Activated naive CD8-positive, alpha-beta T cell treated with anti-CD3 and anti-CD28 coated beads, Interleukin-2, amount 10 ng/mL, durations not matched to agents 7 days and 5 days (primary cell): Measurements from ENCODE around the gene SPTBN1. TPM values are rescaled to one million over a fixed set of nuclear protein-coding genes. Genes with fewer than 3 reads are reported as not detected.

Source experiments
- ATAC-seq: fragments of 150-1000 bp; cut with Tn5 transposase; one replicate; pipeline ENCODE4 v1.10.0; 2021; ENCODE audit warnings: low read depth, moderate library complexity
- POLR2A ChIA-PET: fragments of 350-600 bp; sonication (Branson Sonifier 250); formaldehyde crosslinking; loops from one replicate; lab custom pipeline; 2021; ENCODE audit warnings: antibody characterized with exemption; lab: Charles Lee
- DNase-seq: peaks from one replicate; pipeline ENCODE4 v3.0.0; 2021
- H3K27ac Mint-ChIP-seq: one replicate; pipeline ENCODE4 v1.8.0; 2022; ENCODE audit warnings: mild to moderate bottlenecking, mixed read lengths
- H3K27me3 Mint-ChIP-seq: one replicate; pipeline ENCODE4 v1.8.0; 2022; ENCODE audit warnings: mild to moderate bottlenecking, moderate library complexity, mixed read lengths
- H3K36me3 Mint-ChIP-seq: one replicate; pipeline ENCODE4 v1.8.0; 2021; ENCODE audit warnings: mild to moderate bottlenecking, mixed read lengths
- H3K4me1 Mint-ChIP-seq: one replicate; pipeline ENCODE4 v1.8.0; 2021; ENCODE audit warnings: mixed read lengths
- H3K4me3 Mint-ChIP-seq: one replicate; pipeline ENCODE4 v1.8.0; 2022; ENCODE audit warnings: mild to moderate bottlenecking, moderate library complexity, mixed read lengths
- H3K9me3 Mint-ChIP-seq: one replicate; pipeline ENCODE4 v1.8.0; 2021; ENCODE audit warnings: mixed read lengths
- total RNA-seq, 2 experiments: library from RNA; stranded (reverse); gene quantifications; one replicate each; pipeline ENCODE4 v1.2.3, GENCODE V29; 2021

The SPTBN1 gene
- total RNA-seq, 2 experiments from 2014 or later, result 120 to 127 TPM

DNA sequence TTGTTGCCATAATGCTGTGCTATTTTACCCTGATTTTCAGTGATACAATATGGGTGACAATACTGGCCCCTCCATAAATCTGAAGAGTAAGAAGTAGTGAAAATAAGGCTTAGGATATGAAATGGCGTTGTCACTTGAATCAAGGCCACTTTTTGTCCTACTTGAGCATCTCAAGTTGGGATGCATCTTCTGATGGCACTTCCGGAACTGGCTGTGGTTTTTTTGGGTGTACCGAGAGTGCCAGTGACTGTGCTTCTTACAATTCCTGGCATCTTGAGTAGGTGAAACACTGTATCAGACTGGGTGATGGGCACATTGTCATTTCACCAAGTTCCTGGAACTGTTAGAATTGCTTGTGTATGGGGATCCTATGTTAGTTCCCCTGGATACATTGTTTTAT lies 214.9 kb downstream of the SPTBN1 start:
- Mint-ChIP-seq H3K36me3 (peaks cover 25% of the 10 kb centered on the region), H3K9me3 (no peaks in the 10 kb centered on the region), H3K4me3 (no peak overlapping the region), H3K27me3 (peaks cover 12% of the 10 kb centered on the region), H3K27ac (no peak overlapping the region), H3K4me1 (peaks cover 13% of the 10 kb centered on the region)
- DNase-seq (no peak), ATAC-seq (no peak)
- POLR2A ChIA-PET, result no interaction called here

DNA sequence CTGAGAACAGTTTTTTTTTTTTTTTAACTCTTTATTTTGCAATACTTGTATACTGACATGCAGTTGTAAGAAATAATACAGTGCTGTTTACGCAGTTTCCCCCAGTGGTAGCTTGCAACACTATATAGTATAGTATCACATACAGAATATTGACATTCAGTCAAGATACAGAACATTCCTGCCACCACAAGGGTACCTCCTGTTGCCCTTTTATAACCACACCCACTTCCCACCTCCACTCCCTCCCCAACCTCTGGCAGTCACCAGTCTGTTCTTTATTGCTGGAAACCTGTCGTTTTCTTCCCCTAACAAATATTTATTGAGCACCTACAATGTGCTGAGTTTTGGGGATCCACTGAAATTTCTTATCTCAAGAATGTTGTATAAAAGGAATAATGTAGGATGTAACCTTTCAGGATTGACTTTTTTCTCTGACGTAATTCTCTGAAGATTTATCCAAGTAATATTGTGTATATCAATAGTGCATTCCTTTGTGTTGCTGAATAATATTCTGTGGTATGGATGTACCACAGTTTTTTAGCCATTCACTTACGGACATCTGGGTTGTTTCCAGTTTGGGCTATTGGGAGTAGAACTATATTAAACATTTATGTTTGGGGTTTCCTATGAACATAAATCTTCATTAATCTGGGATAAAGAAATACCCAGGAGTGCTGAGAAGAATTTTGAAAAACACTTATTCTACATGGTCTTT lies 215.9 kb downstream of the SPTBN1 start:
- Mint-ChIP-seq H3K36me3 (peaks cover 22% of the 10 kb centered on the region), H3K4me3 (no peak overlapping the region), H3K9me3 (no peaks in the 10 kb centered on the region), H3K27ac (no peak overlapping the region), H3K4me1 (peaks cover 17% of the 10 kb centered on the region), H3K27me3 (peaks cover 15% of the 10 kb centered on the region)
- DNase-seq, result no peak
- POLR2A ChIA-PET, result no interaction called here
- no peak for ATAC-seq

DNA sequence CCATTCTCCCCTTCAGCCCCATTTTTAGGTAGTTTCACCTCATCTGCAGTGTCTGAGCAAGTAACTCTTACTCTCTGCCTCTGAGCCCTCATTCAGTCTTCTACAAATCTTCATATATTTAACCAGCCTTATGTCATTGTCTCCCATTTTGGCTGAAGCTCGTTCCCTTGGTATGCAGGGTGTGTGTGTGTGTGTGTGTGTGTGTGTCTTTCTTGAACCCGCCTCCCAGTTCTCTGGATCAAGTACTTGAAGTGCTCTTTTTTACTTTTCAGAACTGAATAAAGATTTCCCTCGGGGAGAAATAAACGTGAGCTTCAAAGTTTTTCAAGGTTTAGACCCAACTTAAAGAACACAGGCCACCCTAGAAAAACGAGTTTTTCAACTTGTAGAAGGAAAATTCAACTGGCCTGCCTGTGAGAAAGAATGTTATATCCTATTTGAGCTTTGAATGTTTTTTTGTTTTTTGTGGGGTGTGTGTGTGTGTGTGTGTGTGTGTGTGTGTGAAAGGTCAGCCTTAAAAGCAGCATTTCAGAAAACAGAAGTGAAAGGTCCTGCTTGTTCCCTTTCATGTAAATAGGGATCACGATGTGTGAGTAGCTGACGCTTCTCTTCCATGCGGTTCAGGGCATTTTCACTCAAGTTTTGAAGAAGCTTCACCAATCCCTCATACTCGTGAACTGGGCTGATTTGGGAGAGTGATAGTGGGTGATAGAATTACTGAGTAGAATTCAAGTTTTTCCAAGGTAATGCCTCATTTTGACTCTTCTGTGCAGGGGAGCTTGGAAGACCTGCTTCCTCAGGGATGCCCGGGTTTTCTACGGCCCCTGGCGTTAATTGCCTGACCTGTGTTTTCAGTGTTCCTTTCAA lies 216.7 kb downstream of the SPTBN1 start:
- peaks cover 22% of the 10 kb centered on the region for H3K4me1 Mint-ChIP-seq
- DNase-seq (no peak), ATAC-seq (no peak)
- POLR2A ChIA-PET, result interaction anchor here (0.5 to 1.0 kb wide), 2 partner anchors 75 to 113 kb away, joined by 4 read pairs; no protein-coding TSS in a partner anchor
- peaks cover 22% of the 10 kb centered on the region for H3K27me3 Mint-ChIP-seq
- H3K27ac Mint-ChIP-seq, result peak overlapping the region; percentile 50
- H3K36me3 Mint-ChIP-seq, result peaks cover 18% of the 10 kb centered on the region
- peak overlapping the region; percentile 62 for H3K4me3 Mint-ChIP-seq
- H3K9me3 Mint-ChIP-seq, result no peaks in the 10 kb centered on the region

DNA sequence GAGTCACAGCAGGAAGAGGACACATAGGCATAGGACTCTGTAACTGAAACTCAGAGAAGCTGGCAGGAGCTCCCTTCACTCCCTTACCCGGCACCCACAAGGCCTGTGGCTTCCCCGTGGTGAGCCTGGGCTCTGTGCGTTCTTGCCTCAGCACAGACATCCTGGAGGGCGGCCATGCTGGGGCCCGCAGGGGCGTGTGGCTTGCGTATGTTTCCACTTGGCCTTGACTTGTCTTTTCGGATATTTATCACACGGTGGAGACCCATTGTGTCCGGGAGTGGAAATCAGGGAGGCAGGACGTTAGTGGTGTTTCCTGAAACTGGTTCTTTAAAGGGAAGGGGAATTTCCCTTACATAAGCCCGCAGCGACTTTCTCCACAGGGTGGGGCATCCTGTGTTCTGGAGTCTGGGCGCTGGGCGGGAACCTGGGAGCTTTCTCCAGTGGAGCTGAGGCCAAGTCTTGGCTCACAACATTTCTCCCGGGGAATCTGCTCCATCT lies 217.4 kb downstream of the SPTBN1 start:
- Mint-ChIP-seq H3K4me1 (peaks cover 22% of the 10 kb centered on the region), H3K27ac (peak overlapping the region; percentile 50), H3K27me3 (peaks cover 22% of the 10 kb centered on the region), H3K9me3 (no peaks in the 10 kb centered on the region), H3K36me3 (peaks cover 15% of the 10 kb centered on the region), H3K4me3 (peak overlapping the region; percentile 62)
- POLR2A ChIA-PET, result interaction anchor here (0.5 to 1.0 kb wide), 2 partner anchors 76 to 114 kb away, joined by 4 read pairs; no protein-coding TSS in a partner anchor
- DNase-seq (peak; percentile 68), ATAC-seq (peak; percentile 89)

DNA sequence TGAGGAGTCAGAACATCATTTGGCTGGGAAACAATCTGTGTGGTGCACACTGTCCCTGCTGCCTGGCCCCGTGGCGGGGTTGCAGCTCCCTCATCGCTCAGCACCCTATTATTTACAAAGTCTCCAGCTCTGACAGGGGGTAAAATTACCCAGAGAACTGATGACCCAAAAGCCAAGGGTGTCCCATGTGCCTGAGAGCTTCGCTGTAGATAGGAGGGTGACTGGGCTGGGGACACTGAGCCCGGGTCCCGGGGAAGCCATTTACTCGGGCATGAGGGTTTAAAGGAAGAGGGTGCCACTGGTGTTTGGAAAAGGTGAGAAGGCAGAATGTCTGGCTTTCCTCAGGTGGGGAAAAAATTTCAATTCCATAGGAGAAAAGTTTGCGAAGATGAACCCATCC lies 219.2 kb downstream of the SPTBN1 start:
- DNase-seq, result no peak
- Mint-ChIP-seq H3K27ac (no peak overlapping the region), H3K36me3 (peaks cover 8% of the 10 kb centered on the region), H3K4me3 (no peak overlapping the region), H3K4me1 (peaks cover 26% of the 10 kb centered on the region), H3K9me3 (no peaks in the 10 kb centered on the region), H3K27me3 (peaks cover 27% of the 10 kb centered on the region)
- POLR2A ChIA-PET, result no interaction called here
- ATAC-seq, result no peak

DNA sequence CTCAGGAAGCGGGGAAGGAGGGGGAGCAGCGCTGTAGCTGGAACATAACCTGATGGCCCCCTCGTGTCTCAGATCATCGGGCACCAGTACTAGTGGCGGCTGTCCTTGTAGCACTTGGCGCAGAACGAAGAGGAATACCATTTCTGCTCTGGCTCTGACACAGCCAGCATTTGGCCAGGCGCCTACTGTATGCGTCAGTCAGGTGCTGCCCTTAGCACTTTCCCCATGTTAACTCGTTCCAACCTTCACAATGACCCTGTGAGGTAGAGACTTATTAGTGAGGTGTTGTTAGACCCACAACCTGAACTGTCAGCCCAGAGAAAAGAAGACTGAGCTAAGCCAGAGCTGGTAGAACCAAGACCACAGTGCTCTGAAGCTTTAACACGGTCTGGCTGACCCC lies 219.6 kb downstream of the SPTBN1 start:
- Mint-ChIP-seq H3K9me3 (no peaks in the 10 kb centered on the region), H3K4me3 (no peak overlapping the region), H3K27ac (no peak overlapping the region), H3K4me1 (peaks cover 31% of the 10 kb centered on the region), H3K27me3 (peaks cover 28% of the 10 kb centered on the region), H3K36me3 (peaks cover 6% of the 10 kb centered on the region)
- no peak for DNase-seq
- ATAC-seq, result no peak
- POLR2A ChIA-PET, result no interaction called here

DNA sequence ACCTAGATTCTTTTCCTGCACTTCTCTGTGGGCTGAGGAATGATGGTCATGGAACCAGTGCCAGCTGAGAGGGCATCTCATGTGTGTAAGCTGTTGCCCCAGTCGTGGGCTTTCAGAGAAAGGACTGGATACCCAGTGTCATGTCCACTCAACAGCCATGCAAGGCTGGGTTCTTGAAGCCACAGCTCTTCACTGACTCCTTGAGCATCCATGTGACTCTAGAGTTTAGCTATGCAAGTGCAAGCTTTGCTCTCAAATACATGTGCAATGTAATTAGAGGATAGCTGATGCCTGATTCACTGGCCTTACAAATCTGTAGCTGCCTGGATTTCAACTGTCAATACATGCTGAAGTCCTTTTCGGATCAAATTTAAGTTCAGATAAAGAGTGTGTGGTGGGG lies 220.5 kb downstream of the SPTBN1 start:
- H3K36me3 Mint-ChIP-seq, result peaks cover 1% of the 10 kb centered on the region
- H3K27me3 Mint-ChIP-seq, result peaks cover 28% of the 10 kb centered on the region
- no peak overlapping the region for H3K4me3 Mint-ChIP-seq
- DNase-seq, result no peak
- peak overlapping the region; percentile 19 for H3K27ac Mint-ChIP-seq
- ATAC-seq, result no peak
- POLR2A ChIA-PET, result no interaction called here
- H3K9me3 Mint-ChIP-seq, result no peaks in the 10 kb centered on the region
- H3K4me1 Mint-ChIP-seq, result peaks cover 40% of the 10 kb centered on the region

DNA sequence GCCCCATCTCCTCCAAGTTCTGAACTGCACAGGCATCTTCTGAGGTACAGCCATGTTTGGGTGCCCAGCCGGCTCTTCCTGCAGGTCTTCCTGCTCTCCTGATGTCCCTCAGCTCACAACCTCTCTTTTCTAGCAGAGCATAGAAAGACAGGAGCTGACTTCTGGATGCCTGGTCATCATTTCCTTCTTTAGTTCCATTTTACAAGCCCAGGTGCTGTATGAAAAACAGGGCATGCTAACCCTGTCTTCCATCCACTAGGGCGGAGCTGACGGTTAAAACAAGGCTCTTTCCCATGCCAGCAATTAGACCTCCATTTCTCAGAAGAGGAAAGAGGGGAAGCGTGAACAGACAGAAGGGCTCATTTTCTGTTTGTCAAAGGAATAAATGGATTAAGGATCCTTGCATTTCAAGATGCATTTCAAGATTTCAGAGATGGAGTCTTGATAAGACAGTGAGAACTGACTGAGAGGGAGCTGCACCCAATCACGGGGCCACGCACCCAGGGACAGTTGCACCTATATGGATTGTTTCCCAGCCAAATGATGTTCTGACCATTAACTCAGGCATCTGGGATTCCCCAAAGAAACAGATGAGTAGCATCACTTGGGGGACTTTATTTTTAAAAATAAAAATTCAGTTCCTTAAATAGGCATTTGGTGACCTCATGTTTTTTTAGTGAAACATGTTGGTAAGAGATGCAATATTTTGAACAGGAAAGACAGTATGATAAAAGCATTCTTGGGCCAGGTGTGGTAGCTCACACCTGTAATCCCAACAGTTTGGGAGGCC lies 221.5 kb downstream of the SPTBN1 start:
- peaks cover 42% of the 10 kb centered on the region for H3K4me1 Mint-ChIP-seq
- DNase-seq (no peak), ATAC-seq (no peak)
- H3K27ac Mint-ChIP-seq, result no peak overlapping the region
- POLR2A ChIA-PET, result no interaction called here
- peaks cover 28% of the 10 kb centered on the region for H3K27me3 Mint-ChIP-seq
- no peaks in the 10 kb centered on the region for H3K9me3 Mint-ChIP-seq
- peaks cover 1% of the 10 kb centered on the region for H3K36me3 Mint-ChIP-seq
- no peak overlapping the region for H3K4me3 Mint-ChIP-seq

DNA sequence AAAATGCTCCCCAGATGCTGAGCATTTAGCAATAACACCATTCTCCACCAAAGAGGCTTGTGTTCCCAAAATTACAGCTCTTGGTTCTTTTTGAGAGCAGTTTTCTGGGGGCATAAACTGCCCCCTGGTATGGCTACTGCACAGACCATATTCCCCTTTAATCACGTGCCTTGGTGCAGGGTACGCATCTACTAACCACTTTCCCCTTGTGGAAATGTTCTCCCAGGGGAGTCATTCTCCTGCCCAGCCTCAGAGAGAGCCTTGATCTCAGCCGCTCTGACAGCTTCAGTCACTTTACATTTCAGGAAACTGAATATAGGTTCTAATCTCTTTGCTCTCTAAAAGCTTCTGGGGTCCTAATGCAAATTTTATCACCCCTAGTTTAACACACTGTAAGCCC lies 222.6 kb downstream of the SPTBN1 start:
- no peak for DNase-seq
- no peaks in the 10 kb centered on the region for H3K9me3 Mint-ChIP-seq
- peaks cover 35% of the 10 kb centered on the region for H3K4me1 Mint-ChIP-seq

DNA sequence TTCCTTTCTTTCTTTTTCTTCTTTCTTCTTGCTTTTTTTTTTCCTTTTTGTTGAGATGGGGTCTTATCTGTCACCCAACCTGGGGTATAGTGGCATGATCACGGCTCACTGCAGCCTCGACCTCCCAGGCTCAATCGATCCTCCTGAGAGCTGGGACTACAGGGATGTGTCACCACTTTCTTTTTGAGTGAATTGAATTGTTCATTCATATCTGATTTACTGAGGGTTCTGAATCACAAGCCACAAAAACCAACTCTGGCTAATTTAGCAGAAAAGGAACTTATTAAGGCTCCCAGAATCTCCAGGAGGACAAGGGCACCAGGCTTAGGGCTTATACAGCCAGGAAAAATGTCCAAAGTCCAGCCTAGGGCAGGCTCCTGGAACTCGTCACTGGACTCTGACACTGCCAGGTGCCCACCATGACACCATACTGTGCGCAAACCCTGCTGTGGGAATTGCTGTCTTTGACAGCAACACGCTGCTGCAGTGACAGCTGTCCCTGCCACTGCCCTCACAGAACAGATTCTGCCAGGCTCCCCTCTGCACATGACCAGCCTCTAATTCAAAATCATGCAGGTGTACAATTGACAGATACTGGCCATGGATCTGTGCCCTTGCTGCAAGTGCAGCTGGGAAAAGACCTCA lies 224.4 kb downstream of the SPTBN1 start:
- Mint-ChIP-seq H3K4me1 (peaks cover 33% of the 10 kb centered on the region), H3K36me3 (no peaks in the 10 kb centered on the region), H3K27me3 (peaks cover 30% of the 10 kb centered on the region), H3K4me3 (peak overlapping the region; percentile 82), H3K27ac (peak overlapping the region; percentile 37), H3K9me3 (no peaks in the 10 kb centered on the region)
- peak; percentile 76 for ATAC-seq
- DNase-seq, result peak; percentile 51
- POLR2A ChIA-PET, result interaction anchor here (0.6 to 1.0 kb wide), 5 partner anchors 15 to 913 kb away, joined by 3 to 6 read pairs (median 3); partner anchors contain the start of gene CHAC2

More for the DNA sequence above, 222.6 kb downstream of the SPTBN1 start:
- POLR2A ChIA-PET, result interaction anchor here (1.1 kb wide), 1 partner anchor 29 kb away, joined by 3 read pairs; no protein-coding TSS in a partner anchor
- no peak for ATAC-seq
- Mint-ChIP-seq H3K27ac (no peak overlapping the region), H3K4me3 (no peak overlapping the region), H3K27me3 (peaks cover 28% of the 10 kb centered on the region), H3K36me3 (no peaks in the 10 kb centered on the region)

DNA sequence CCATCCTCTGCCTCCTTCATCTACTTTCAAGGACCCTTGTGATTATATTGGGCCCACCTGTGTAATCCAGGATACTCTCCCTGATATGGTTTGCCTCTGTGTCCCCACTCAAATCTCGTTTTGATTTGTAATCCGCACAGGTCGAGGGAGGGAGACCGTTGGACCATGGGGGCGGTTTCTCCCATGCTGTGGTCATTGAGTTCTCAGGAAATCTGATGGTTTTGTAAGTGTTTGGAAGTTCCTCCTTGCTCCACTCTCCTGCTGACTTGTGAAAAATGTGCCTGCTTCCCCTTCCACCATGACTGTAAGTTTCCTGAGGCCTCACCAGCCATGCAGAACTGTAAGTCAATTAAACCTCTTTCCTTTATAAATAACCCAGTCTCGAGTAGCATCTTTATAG lies 225.3 kb downstream of the SPTBN1 start:
- ATAC-seq (no peak), DNase-seq (no peak)
- POLR2A ChIA-PET, result no interaction called here
- Mint-ChIP-seq H3K36me3 (no peaks in the 10 kb centered on the region), H3K9me3 (no peaks in the 10 kb centered on the region), H3K4me3 (peak overlapping the region; percentile 82), H3K4me1 (peaks cover 33% of the 10 kb centered on the region), H3K27me3 (peaks cover 33% of the 10 kb centered on the region), H3K27ac (peak overlapping the region; percentile 34)

DNA sequence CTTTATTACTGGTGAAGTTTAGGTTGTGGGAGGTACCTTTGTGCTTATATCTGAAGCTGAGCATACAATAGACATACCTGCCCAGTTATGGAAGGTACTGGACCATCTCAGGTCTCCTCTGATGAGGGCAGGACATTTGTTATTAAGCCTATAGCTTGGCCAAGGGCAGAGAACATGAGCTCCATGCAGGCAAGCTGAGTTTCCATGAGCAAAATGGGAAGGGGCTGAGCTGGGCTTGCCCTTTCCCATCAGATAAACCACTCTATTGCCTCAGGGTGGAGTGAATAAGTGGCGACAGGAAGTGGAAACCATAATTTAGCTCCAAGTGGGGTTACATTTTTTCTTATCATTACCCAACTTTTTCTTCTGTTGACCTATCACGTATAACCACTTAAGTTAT lies 227.5 kb downstream of the SPTBN1 start:
- POLR2A ChIA-PET, result interaction anchor here (0.6 kb wide), 1 partner anchor 655 kb away, joined by 3 read pairs; no protein-coding TSS in a partner anchor
- H3K27ac Mint-ChIP-seq, result no peak overlapping the region
- ATAC-seq, result no peak
- peaks cover 34% of the 10 kb centered on the region for H3K4me1 Mint-ChIP-seq
- H3K4me3 Mint-ChIP-seq, result no peak overlapping the region
- no peaks in the 10 kb centered on the region for H3K9me3 Mint-ChIP-seq
- no peaks in the 10 kb centered on the region for H3K36me3 Mint-ChIP-seq
- H3K27me3 Mint-ChIP-seq, result peaks cover 27% of the 10 kb centered on the region
- DNase-seq, result no peak
